ENCODE data around the gene ZNF853.
"Not testable (repeated sequence)": the region's sequence is repeated elsewhere in the genome, so short reads cannot be mapped to it uniquely, and the experiment has no call there.

The ZNF853 gene

GRCh38 chr7:6654113-6654841 is 38.9 kb downstream of the ZNF853 start:
- no peak for DNase-seq (ENCODE audit: low read depth)
- TF ChIP-seq CTCF (IDR thresholded peaks at IDR 0.05; ENCODE audit: control insufficient read depth, extremely low read depth, insufficient read depth): no peak
- H3K4me3 ChIP-seq (ENCODE audit: low read depth, low read length): no peak overlapping the region

- no peak for DNase-seq (ENCODE audit: low read depth)
- no peak overlapping the region for H3K4me3 ChIP-seq (ENCODE audit: low read depth, low read length)
- TF ChIP-seq CTCF (IDR thresholded peaks at IDR 0.05; ENCODE audit: control insufficient read depth, extremely low read depth, insufficient read depth): no peak
Measured at GRCh38 chr7:6654842-6655610, 39.6 kb downstream of the ZNF853 start.

- no peak for TF ChIP-seq CTCF (IDR thresholded peaks at IDR 0.05; ENCODE audit: control insufficient read depth, extremely low read depth, insufficient read depth)
- DNase-seq (ENCODE audit: low read depth): no peak
- H3K4me3 ChIP-seq (ENCODE audit: low read depth, low read length): no peak overlapping the region
Measured at GRCh38 chr7:6655636-6656385, 40.4 kb downstream of the ZNF853 start.

- TF ChIP-seq CTCF (IDR thresholded peaks at IDR 0.05; ENCODE audit: control insufficient read depth, extremely low read depth, insufficient read depth): no peak
- H3K4me3 ChIP-seq (ENCODE audit: low read depth, low read length): no peak overlapping the region
- no peak for DNase-seq (ENCODE audit: low read depth)
Measured at GRCh38 chr7:6656413-6656812, 41.0 kb downstream of the ZNF853 start.

- DNase-seq (ENCODE audit: low read depth): no peak
- H3K4me3 ChIP-seq (ENCODE audit: low read depth, low read length): no peak overlapping the region
- TF ChIP-seq CTCF (IDR thresholded peaks at IDR 0.05; ENCODE audit: control insufficient read depth, extremely low read depth, insufficient read depth): no peak
Measured at GRCh38 chr7:6658618-6659345, 43.4 kb downstream of the ZNF853 start.

GRCh38 chr7:6670851-6671250 is 55.4 kb downstream of the ZNF853 start:
- DNase-seq (ENCODE audit: low read depth); H3K4me3 ChIP-seq (ENCODE audit: low read depth, low read length): not testable (repeated sequence)
